HG03064 (cell line): ENCODE results near the gene PRG3.
"Not testable (repeated sequence)": the region's sequence is repeated elsewhere in the genome, so short reads cannot be mapped to it uniquely, and the experiment has no call there.

Source experiments
- ATAC-seq: cut with Tn5 transposase; IDR thresholded peaks from one replicate; pipeline ENCODE4 v1.9.1; 2021; ENCODE audit warnings: low read depth; ENCODE audit not compliant: unreplicated experiment

The PRG3 gene

GRCh38 chr11:57342702-57343101, 38.2 kb downstream of the PRG3 start:
- ATAC-seq, result no peak

- ATAC-seq, result no peak
Measured at GRCh38 chr11:57341250-57341808, 39.6 kb downstream of the PRG3 start.

- no peak for ATAC-seq
Measured at GRCh38 chr11:57340039-57340615, 40.8 kb downstream of the PRG3 start.

GRCh38 chr11:57339328-57339727, 41.6 kb downstream of the PRG3 start:
- no peak for ATAC-seq

GRCh38 chr11:57338142-57338541, 42.8 kb downstream of the PRG3 start, which contains the start of gene P2RX3:
TSS of gene P2RX3 (plus strand) at chr11:57338352. CDS start at chr11:57338551, 199 bp downstream.
- no peak for ATAC-seq

- not testable (repeated sequence) for ATAC-seq
Measured at GRCh38 chr11:57336856-57337255, 44.1 kb downstream of the PRG3 start.

GRCh38 chr11:57336111-57336666, 44.8 kb downstream of the PRG3 start:
- peak; percentile 6 for ATAC-seq

- peak; percentile 99 for ATAC-seq
Measured at GRCh38 chr11:57335343-57336110, 45.4 kb downstream of the PRG3 start, which contains the start of gene SSRP1. TSS of gene SSRP1 (minus strand) at chr11:57335892. CDS start at chr11:57335121, 771 bp downstream.

GRCh38 chr11:57335023-57335342, 46.0 kb downstream of the PRG3 start:
- ATAC-seq, result no peak

GRCh38 chr11:57332694-57333440, 48.1 kb downstream of the PRG3 start:
- no peak for ATAC-seq

- no peak for ATAC-seq
Measured at GRCh38 chr11:57331720-57332119, 49.2 kb downstream of the PRG3 start.

- ATAC-seq, result no peak
Measured at GRCh38 chr11:57330029-57330428, 50.9 kb downstream of the PRG3 start.

- no peak for ATAC-seq
Measured at GRCh38 chr11:57327721-57328120, 53.2 kb downstream of the PRG3 start.
